Amniotic epithelial cell (primary cell): ENCODE data around the gene AIG1.
A peak's percentile ranks its signal among the peaks of the same experiment; 100 is the strongest.

Source experiments
- DNase-seq: peaks from one replicate; pipeline ENCODE4 v3.0.0-alpha.2; 2010; ENCODE audit warnings: low read depth

Gene AIG1

DNA sequence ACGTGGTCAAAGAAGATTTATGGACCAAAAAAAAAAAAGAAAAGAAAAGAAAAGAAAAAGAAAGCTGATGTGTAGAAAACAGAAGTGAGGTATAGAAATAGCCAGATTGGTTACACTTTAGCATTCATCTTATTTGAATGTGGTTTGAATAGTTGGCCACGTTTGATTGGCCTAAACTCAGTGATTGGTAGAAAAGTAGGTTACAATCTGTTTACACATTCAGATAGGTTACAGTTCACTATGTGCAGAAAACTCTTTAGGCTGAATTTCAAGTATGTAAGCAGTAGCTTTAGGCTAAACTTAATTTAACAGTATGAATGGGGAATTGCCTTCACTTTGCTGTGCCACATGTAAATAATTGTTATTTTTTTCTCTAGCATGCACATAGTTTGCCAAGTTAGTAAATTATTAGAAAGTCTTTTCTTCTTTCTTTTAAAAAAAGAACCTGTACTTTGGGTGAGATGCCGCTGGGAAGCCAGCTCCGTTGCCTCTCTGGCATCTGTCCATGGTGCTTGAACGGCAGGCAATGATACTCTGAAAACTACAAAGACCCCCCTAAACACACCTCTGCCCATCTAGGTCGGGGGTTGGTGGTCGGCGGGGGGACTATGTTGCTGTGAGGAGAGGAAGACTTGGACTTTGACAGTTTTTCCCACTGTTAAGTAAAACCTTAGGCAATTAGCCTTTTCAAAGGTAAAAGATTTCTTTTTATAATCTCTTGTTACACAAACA is 173.0 kb downstream of the AIG1 start:
- DNase-seq: peak; percentile 16

GRCh38 chr6:143234734-143235133 is 174.0 kb downstream of the AIG1 start:
- DNase-seq: no peak

- DNase-seq: no peak
Measured at GRCh38 chr6:143236151-143236798, 175.6 kb downstream of the AIG1 start.

DNA sequence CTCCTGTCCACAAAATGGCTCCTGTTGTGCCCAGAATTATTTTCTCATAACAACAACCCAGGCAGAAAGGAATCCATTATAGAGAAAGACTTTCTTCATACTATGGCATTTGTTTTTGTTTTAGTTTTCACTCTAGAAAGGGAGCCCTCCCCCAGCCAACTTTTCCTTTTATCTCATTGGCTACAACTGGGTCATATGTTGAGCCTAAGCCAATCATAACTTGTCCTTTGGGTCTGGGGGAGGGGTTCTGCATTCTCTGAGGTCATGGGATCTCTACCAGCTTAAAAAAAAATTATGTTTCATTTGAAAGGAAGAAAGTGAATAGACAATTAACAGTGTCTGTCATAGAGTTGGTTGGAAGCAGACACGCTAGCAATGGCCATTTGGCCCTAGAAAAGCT is 177.6 kb downstream of the AIG1 start:
- DNase-seq: no peak

- no peak for DNase-seq
Measured at GRCh38 chr6:143241111-143241510, 180.4 kb downstream of the AIG1 start.

GRCh38 chr6:143241911-143242310 is 181.2 kb downstream of the AIG1 start:
- no peak for DNase-seq

- no peak for DNase-seq
Measured at GRCh38 chr6:143243786-143244185, 183.1 kb downstream of the AIG1 start.

DNA sequence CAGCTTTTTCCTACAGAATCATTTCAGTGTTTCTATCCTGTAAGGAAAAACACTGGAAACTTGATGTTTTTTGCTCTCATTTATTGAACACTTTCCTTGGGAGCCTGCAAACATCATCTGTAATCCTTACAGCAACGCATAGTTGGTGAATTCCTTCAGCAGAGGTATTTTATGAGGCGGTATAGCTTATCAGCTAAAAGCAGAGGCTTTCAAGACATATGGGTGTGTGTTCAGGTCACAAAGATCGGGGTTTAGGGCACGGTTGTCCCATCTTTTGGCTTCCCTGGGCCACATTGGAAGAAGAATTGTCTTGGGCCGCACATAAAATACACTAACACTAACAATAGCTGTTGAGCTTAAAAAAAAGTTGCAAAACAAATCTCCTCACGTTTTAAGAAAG is 185.0 kb downstream of the AIG1 start:
- DNase-seq: no peak

DNA sequence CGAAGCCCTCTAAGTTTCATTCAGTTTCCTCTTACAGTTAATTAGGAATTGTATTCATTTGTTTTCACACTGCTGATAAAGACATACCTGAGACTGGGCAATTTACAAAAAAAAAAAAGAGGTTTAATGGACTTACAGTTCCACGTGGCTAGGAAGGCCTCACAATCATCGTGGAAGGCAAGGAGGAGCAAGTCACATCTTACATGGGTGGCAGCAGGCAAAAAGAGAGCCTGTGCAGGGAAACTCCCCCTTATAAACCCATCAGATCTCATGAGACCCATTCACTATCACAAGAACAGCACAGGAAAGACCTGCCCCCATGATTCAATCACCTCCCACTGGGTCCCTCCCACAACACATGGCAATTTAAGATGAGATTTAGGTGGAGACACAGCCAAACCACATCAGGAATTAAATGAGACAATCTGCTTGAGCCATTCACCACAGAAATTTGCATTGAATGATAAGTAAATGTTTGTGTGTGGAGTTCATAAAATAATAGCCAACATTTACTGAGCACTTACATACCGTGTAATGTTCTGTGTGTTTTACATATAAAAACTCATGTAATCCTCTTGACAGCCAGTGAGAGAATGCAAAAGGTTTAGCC is 185.6 kb downstream of the AIG1 start:
- DNase-seq: peak; percentile 46

- DNase-seq: no peak
Measured at GRCh38 chr6:143247586-143247985, 186.9 kb downstream of the AIG1 start.

GRCh38 chr6:143248359-143248758 is 187.7 kb downstream of the AIG1 start:
- DNase-seq: no peak

DNA sequence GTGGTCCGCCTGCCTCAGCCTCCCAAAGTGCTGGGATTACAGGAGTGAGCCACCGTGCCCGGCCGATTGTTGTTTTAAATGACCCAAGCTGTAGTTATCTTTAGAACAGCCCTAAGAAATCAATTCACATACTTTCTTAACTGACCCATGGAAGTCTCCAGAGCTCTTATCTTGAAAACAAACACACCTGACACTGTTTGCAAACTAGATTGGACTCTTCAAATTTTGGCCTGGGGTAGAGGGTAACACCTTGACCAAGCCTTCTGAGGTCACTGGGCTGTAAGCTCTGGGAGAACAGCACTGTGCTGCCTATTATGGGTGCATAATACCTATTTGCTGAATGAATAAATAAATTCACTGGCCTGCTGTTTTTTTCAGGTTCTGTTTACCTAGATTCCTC is 190.6 kb downstream of the AIG1 start:
- DNase-seq: no peak

GRCh38 chr6:143252961-143253360 is 192.3 kb downstream of the AIG1 start:
- no peak for DNase-seq

DNA sequence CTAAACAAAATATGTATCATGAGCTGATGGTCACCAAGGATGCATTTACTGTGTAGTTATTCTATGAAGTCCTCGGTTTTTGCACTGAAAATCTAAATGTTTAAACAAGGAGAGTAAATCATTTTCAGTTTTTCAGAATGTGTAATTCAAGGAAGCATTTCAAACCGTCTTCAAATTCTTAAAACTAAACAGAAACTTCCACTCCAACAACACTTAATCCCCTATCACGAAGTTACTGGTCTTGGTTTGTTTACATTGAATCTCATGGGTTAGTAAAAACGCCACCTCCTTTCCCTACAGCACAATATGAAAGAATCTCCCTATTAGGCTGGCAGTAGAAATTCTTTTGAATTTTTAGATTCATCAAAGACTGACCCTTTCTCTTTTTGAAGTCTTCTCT is 192.9 kb downstream of the AIG1 start:
- no peak for DNase-seq

DNA sequence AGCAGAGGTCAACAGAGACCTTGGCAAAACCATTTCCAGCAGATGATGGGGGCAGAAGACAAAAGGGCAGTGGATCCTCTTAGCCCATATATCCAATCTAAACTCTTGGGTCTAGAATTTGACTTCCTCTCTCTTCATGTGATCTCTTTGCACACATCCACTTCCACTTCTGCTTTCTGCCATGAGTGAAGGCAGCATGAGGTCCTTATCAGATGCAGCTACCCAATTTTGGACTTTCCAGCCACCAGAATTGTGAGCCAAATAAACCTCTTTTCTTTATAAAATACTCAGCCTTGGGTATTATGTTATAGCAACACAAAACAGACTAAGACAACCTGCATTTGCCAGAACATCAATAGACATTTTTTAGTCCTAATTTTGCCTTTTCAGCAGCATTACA is 198.3 kb downstream of the AIG1 start:
- DNase-seq: no peak

DNA sequence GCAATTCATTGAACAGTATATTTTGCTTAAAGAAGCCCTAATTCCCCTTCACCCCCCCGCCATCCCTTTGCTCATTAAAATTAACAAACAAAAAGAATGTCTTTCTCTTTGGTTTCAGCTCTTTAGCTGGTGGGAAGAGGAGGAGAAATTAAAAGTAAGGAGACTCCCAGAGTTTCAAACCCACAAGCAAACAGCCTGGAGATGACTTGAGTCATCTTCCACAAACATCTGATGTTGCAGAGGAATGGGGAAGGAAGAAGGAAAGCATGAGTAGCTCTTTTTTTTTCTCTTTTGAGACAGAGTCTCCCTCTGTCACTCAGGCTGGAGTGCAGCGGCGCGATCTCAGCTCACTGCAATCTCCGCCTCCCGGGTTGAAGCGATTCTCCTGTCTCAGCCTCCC is 200.2 kb downstream of the AIG1 start:
- DNase-seq: peak; percentile 27

DNA sequence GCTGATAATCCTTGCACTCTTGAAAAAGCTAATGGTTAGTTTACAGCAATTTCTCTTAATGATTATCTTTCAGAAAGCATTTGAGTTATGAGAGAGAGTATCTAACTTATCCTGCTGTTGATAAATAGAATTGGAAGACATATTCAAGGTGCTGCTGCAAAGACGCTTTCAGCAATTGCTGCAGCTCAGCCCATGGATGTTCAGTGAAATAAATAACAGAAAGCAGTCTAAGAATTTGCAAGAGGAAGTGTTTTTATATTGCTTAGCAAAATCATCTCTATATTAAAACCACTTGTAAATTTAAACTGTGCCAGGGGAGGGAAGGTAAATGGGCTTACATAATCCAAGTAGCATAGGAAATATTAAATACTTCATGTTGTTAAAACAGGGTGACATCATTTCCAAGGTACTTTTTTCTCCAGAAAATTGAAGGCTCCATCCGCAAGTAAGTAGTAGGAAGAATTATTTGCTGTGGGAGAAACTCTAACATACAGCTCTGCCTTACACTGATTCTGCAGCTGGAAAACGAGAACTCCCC is 201.3 kb downstream of the AIG1 start:
- no peak for DNase-seq

DNA sequence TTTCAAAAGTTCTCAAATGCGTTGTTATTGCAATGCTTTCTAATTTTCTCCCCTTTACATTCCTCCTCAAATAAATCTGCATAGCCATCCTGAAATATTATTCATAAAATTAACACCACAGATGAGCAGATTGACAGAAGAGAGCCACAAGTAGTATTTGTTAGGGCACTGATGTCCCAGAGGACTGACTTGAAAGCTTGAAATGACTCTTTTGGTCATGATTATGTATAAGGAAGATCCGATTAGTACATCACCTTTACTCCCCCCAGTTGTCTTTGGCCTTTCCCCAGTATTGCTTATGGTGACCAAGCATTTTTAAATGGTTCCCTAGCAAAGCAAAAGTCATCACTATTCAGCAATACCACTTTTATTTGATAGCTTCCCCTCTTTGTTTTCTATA is 202.2 kb downstream of the AIG1 start:
- DNase-seq: no peak

DNA sequence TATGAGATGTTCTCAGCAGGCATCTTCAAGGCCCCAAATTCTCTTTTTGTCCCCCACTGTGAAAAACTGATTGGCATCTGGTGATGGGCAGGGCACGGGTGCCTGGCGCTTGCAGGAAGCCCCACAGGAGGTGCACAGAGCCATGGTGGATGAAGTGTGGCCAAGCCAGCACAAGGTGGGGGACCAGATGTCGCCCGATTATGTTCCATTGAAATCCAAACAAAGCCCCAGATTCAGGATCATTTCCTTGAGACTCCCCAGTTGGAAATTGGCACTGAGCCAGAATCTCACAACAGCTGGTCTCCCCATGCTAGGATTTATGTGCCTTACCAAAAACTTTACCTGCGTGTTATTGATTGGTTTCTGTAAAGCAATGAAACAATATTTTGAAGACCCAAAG is 203.7 kb downstream of the AIG1 start:
- no peak for DNase-seq

GRCh38 chr6:143264986-143265764 is 204.5 kb downstream of the AIG1 start:
- no peak for DNase-seq

GRCh38 chr6:143267760-143268159 is 207.1 kb downstream of the AIG1 start:
- no peak for DNase-seq

DNA sequence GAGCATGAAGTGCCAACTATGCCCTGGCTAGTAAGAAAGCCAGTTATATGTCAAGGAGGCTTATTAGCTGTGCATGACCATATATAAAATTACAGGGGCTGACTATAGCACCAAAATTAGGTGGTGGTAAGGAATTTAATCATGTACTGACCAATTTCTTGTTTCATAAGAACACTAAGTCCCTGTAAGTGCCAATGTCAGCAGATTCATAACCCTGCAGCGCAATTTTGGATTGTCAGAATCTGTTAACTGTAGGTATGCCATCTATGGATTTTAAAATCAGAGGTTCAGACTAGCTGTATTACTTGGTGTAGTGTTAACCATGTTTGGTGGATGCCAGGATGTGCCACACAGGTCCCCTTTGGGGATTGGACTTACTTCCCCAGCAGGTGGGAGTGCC is 207.8 kb downstream of the AIG1 start:
- DNase-seq: no peak
